Measurements from ENCODE around the gene SCEL.

The SCEL gene

GRCh38 chr13:77519808-77520207 lies 15.7 kb upstream of the SCEL start:
- in situ Hi-C loops (cut with MboI; ENCODE audit: low sequenced_read_pairs): no loop called here

GRCh38 chr13:77521194-77521593 lies 14.3 kb upstream of the SCEL start:
- in situ Hi-C loops (cut with MboI; ENCODE audit: low sequenced_read_pairs): no loop called here

GRCh38 chr13:77521595-77522367 lies 13.7 kb upstream of the SCEL start:
- in situ Hi-C loops (cut with MboI; ENCODE audit: low sequenced_read_pairs): no loop called here

GRCh38 chr13:77522444-77522843 lies 13.1 kb upstream of the SCEL start:
- in situ Hi-C loops (cut with MboI; ENCODE audit: low sequenced_read_pairs): no loop called here

DNA sequence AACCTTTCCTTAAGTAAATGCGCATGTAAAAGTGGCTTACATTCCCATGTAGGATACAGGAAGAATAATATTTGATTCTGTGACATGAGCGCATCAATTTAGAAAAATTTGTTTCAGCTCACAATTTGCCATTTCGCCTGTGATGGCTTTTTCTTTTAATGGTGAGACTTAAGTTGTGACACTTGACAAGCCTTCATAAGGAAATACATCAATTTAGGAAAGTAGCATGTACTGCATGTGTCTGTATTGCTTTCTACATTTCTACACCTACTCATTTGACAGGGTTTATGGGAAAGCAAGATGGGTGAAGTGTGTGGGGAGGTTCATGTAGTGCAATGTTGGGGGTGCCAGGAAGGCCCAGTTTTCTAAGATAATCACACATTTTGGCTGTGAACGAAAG lies 12.1 kb upstream of the SCEL start:
- in situ Hi-C loops (cut with MboI; ENCODE audit: low sequenced_read_pairs): no loop called here

DNA sequence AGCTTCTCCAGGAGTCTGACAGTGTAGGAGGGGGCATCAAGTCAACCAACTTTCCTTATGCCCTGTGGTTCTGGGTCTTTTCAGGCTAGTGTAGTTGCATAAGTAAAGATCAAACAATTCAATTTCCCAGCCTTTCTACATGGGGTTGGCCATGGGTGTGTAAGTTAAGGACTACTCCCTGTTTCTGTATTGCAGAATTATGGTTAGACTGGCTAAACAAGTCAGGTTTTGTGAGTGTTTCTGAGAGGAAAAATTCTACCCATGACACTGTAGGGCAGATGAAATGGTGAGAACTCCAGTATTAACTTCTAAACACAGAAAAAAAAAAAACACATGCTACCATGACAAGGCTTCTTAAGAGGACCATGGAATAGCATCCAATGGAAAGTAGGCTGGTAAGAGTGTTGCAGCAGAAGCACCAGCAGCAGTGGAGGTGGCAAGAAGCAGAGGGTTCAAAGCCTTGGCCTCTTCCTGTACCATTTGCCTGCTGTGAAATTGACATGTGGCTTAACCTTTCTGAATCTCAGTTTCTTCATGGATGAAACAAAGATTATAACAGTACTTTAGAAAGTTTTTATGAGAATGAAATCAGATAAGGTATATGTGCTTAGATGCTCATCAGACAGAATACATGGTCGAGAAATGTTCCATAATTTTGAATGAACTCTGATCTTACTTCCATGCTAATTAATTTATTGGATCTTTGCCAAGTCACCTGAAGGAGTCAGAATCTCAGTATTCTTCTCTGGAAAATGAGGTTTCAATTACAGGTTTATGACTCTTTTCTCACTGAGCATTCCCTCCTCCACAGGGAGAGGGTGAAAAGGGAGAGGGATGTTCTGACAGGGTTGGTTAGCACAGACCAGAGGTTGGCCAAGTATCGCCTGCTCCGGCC lies 11.4 kb upstream of the SCEL start:
- in situ Hi-C loops (cut with MboI; ENCODE audit: low sequenced_read_pairs): no loop called here

- in situ Hi-C loops (cut with MboI; ENCODE audit: low sequenced_read_pairs): no loop called here
Observed at GRCh38 chr13:77528414-77528813, 7.1 kb upstream of the SCEL start.

DNA sequence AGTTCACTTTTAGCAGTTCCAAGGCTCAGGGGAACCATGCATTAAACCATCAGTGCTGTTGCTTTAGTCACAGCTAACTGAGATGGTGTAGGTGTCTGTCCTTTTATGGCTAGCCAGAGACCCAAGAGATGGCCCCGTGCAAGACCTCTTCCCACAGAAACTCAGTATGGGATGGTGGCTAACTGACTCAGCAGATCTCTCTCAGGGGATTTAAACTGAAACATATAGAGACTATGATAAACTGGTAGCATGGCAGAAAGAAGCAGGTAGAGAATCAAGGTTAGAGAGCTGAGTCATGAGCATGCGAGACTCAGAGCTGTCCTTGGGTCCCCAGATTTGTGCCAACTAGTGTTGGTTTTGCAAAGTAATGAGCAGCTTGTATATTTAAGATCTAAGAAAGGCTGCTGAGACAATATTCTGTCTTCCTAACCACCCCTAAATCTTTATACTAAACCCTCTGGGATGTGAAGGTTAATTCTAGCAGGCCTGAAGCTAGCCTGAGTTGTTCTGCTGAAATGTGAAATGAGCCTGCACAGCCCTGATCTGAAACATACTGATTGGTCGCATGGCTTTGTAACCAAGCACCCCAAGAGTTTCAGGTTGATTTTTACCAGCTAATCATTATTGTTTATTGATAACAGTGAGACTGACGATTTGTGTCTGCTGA lies 6.5 kb upstream of the SCEL start:
- in situ Hi-C loops (cut with MboI; ENCODE audit: low sequenced_read_pairs): no loop called here

GRCh38 chr13:77529501-77529840 lies 6.0 kb upstream of the SCEL start:
- in situ Hi-C loops (cut with MboI; ENCODE audit: low sequenced_read_pairs): no loop called here

DNA sequence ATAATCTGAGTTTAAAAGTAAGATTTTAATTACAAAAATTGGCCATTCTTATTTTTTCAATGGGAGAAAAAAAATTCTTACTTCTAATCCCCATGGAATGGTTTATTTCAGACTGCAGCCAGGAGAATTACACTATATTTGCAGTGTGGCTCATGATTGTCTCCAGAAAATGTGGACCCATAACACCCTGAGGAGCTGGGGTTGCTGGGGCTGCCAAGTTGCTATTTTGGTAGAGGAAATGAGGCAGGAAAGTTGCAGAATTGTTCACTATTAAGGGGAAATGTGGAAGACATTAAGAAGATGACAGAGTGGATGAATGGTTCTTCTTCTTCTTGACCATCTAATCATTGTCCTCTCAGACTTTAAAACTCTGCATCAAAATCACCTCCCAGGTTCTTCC lies 4.6 kb upstream of the SCEL start:
- in situ Hi-C loops (cut with MboI; ENCODE audit: low sequenced_read_pairs): no loop called here

DNA sequence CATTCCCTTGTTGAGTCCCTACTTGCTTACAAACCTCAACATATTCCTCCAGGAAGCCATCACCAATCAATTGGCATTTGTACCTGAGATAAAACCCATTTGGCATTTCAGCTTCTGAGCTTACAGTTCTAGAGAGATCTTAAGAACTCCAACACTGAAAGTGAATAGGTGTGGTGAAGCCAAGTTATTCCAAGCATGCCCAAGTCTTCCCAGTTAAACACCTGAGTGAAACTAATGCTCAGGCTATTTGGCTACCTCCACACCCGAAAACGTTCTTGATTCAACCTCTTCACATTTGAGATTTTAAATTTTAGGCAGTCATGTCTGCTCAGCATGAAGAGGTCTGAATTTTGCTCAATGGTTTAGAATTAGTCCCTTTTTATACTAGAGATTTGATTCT lies 2.5 kb upstream of the SCEL start:
- in situ Hi-C loops (cut with MboI; ENCODE audit: low sequenced_read_pairs): no loop called here

DNA sequence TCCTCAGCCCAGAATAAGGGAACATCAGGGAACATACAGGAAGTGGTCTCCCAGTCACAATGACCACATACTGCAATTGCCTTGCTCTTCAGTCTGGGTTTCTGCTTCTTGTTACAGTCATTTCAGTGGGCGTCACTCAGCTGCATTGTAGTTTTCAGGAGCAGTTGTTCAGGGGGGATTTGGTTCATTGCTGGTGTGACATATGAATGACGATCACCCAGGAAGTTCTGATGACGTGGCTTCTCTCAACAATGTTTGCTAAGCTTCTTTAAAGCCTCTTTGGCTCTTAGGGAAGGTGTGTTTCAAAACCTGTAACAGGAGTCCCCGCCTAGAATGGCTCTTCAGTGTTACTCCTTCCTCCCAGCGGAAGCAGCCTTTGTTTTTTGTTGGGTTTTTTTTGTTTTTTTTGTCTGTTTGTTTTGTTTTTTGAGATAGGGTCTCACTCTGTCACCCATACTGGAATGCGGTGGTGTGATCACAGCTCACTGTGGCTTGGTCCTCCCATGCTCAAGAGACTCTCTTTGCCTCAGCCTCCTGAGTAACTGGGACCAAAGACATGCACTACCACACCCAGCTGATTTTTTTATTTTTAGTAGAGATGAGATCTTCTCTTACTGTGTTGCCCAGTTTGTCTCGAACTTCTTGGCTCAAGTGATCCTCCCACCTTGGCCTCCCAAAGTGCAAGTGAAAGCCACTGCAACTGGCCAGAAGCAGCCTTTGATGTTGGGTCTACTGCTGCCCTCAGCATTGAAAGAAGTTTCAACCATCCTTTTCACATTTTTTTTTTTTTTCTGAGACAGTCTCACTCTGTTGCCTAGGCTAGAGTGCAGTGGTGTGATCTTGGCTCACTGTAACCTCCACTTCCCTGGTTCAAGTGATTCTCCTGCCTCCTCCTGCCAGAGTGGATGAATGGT lies 1.4 kb upstream of the SCEL start:
- in situ Hi-C loops (cut with MboI; ENCODE audit: low sequenced_read_pairs): no loop called here

- in situ Hi-C loops (cut with MboI; ENCODE audit: low sequenced_read_pairs): no loop called here
Observed at GRCh38 chr13:77536358-77536757, 852 bp downstream of the SCEL start.

- in situ Hi-C loops (cut with MboI; ENCODE audit: low sequenced_read_pairs): no loop called here
Observed at GRCh38 chr13:77537289-77537919, 1.9 kb downstream of the SCEL start.

- in situ Hi-C loops (cut with MboI; ENCODE audit: low sequenced_read_pairs): no loop called here
Observed at GRCh38 chr13:77543711-77544110, 8.2 kb downstream of the SCEL start.

- in situ Hi-C loops (cut with MboI; ENCODE audit: low sequenced_read_pairs): no loop called here
Observed at GRCh38 chr13:77544355-77544754, 8.8 kb downstream of the SCEL start.

DNA sequence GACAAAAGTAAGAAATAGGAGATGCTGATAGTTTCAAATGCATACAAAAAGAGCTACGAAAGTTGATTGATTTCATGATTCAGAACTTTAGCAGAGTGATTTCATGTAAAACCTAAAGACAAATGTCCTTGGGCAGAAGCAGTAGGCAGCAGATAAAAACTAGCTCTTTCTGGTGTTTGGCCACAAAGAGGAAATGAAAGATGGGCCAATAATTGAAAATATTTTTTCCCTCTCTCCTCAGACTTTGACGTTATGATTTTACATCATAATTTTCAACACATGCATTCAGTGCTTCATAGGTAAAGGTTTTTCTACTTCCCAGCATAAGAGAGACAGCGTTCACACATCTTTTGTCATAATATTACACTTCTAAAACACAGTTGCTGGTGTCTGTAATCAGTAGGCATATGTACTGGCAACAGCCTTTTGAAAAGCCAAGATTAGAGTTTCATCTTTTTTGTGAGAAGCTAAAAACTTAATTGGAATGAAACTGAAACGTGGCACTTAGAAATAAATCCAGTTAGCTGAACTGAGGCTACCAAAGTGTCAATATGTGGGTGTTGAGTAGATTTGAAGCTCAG lies 9.3 kb downstream of the SCEL start:
- in situ Hi-C loops (cut with MboI; ENCODE audit: low sequenced_read_pairs): no loop called here

- in situ Hi-C loops (cut with MboI; ENCODE audit: low sequenced_read_pairs): no loop called here
Observed at GRCh38 chr13:77545626-77546412, 10.3 kb downstream of the SCEL start.

DNA sequence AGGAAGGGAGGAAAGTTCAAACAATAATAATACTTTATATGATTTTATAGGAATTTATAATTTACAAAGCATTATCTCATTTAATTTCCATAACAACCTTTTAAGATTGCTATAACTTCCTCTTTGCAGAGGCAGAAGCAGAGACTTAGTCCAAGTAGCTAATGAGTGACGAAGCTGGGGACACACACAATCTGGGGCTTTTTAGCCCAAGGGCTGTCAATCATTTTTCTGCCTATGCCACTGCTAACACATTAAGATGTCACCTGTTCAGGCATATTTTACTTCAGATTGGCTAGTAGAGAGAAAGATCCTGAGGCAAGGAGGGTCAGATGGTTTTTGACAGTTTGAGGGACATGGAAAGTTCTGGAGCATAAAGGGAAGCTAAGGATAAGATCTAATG lies 12.6 kb downstream of the SCEL start:
- in situ Hi-C loops (cut with MboI; ENCODE audit: low sequenced_read_pairs): no loop called here

Data from HL-60/S4 treated with phorbol 12-myristate 13-acetate at 8.2 ng/mL for 4 days and 3 days (cell line).